SK-N-SH (cell line): Measurements from ENCODE around the gene CKAP4. TPM values are rescaled to one million over a fixed set of nuclear protein-coding genes. Genes with fewer than 3 reads are reported as not detected.

ENCODE experiments used
- CTCF ChIA-PET: fragments of 300-600, 350-600 bp; formaldehyde crosslinking; extraction: SDS; loops from one replicate; lab custom pipeline; 2021; lab: Yijun Ruan, JAX
- POLR2A ChIA-PET: fragments of 350-600 bp; sonication (Branson Sonifier 250); formaldehyde crosslinking; extraction: SDS; loops from one replicate; lab custom pipeline; 2020; ENCODE audit warnings: antibody characterized with exemption, inconsistent platforms; lab: Yijun Ruan, JAX
- DNase-seq: peaks from one replicate; pipeline ENCODE4 v3.0.0; 2012
- H2AFZ ChIP-seq: fragments of 200-600 bp; sonication (generic); 2 replicates; pipeline ENCODE4 v1.8.1; 2016; ENCODE audit warnings: antibody characterized with exemption, mild to moderate bottlenecking, low read depth
- H3F3A ChIP-seq: fragments of 200-600 bp; sonication (generic); replicated peaks from 2 replicates; pipeline ENCODE3; 2016; ENCODE audit warnings: antibody characterized with exemption, mild to moderate bottlenecking; ENCODE audit not compliant: insufficient read depth
- H3K27ac ChIP-seq, 2 experiments: fragments of 200-500 bp in 1 of 2; fragments of 200-600 bp in 1 of 2; sonication (Bioruptor generic) in 1 of 2; sonication (generic), shearing (Covaris generic) in 1 of 2; 2 replicates each; pipeline versions ENCODE4 v1.5.1 to v1.6.1; 2014 to 2016; ENCODE audit warnings: low read depth in 2 of 2, inconsistent platforms in 1 of 2, low read length in 1 of 2, mild to moderate bottlenecking in 1 of 2, mixed read lengths in 1 of 2
- H3K27me3 ChIP-seq: fragments of 200-600 bp; sonication (generic), shearing (Covaris generic); 2 replicates; pipeline ENCODE4 v1.6.1; 2016; ENCODE audit warnings: mixed run types; ENCODE audit not compliant: insufficient read depth
- H3K36me3 ChIP-seq, 2 experiments: fragments of 200-500 bp in 1 of 2; fragments of 200-600 bp in 1 of 2; sonication (Bioruptor generic) in 1 of 2; sonication (generic) in 1 of 2; replicated peaks in 1 of 2; 2 replicates each; pipeline versions ENCODE3 to v1.5.1; 2014 to 2016; ENCODE audit warnings: low read length in 1 of 2, mild to moderate bottlenecking in 1 of 2; ENCODE audit not compliant: insufficient read depth in 2 of 2, control insufficient read depth in 1 of 2
- H3K4me1 ChIP-seq, 2 experiments: fragments of 200-500 bp in 1 of 2; fragments of 200-600 bp in 1 of 2; sonication (Bioruptor generic) in 1 of 2; sonication (generic), shearing (Covaris generic) in 1 of 2; 2 replicates each; pipeline versions ENCODE4 v1.5.1 to v1.6.1; 2014 to 2016; ENCODE audit warnings: low read depth in 1 of 2, low read length in 1 of 2, mixed run types in 1 of 2; ENCODE audit not compliant: insufficient read depth in 2 of 2, control insufficient read depth in 1 of 2
- H3K4me2 ChIP-seq: fragments of 200-600 bp; sonication (generic), shearing (Covaris generic); 2 replicates; pipeline ENCODE4 v1.6.1; 2017; ENCODE audit warnings: mixed run types
- H3K4me3 ChIP-seq, 2 experiments: fragments of 200-500 bp in 1 of 2; fragments of 200-600 bp in 1 of 2; sonication (Bioruptor generic) in 1 of 2; sonication (generic), shearing (Covaris generic) in 1 of 2; 2 replicates each; pipeline versions ENCODE4 v1.5.1 to v1.8.1; 2014 to 2016; ENCODE audit warnings: low read depth in 2 of 2, inconsistent platforms in 1 of 2, low read length in 1 of 2, mild to moderate bottlenecking in 1 of 2, mixed read lengths in 1 of 2, moderate library complexity in 1 of 2
- H3K79me2 ChIP-seq: fragments of 200-600 bp; sonication (generic); 2 replicates; pipeline ENCODE4 v1.8.1; 2017; ENCODE audit warnings: mild to moderate bottlenecking; ENCODE audit not compliant: insufficient read depth
- H3K9ac ChIP-seq: fragments of 200-600 bp; sonication (generic); 2 replicates; pipeline ENCODE4 v1.6.1; 2017; ENCODE audit warnings: mixed run types
- H3K9me2 ChIP-seq: fragments of 200-600 bp; sonication (generic); 2 replicates; pipeline ENCODE4 v1.6.1; 2017; ENCODE audit warnings: mixed run types
- H3K9me3 ChIP-seq: fragments of 200-600 bp; sonication (generic); 2 replicates; pipeline ENCODE4 v1.6.1; 2017; ENCODE audit warnings: mixed run types, mild to moderate bottlenecking, moderate library complexity
- H4K20me1 ChIP-seq: fragments of 200-600 bp; sonication (generic); 2 replicates; pipeline ENCODE4 v1.6.1; 2017; ENCODE audit warnings: mild to moderate bottlenecking, mixed run types; ENCODE audit not compliant: insufficient read depth
- EP300 ChIP-seq, 2 experiments: IDR thresholded peaks; 2 replicates each; pipeline versions ENCODE4 v1.4.0 to v1.6.1; 2012; ENCODE audit warnings: borderline replicate concordance in 1 of 2, low read depth in 1 of 2, low read length in 1 of 2
- EZH2phosphoT487 ChIP-seq: fragments of 200-600 bp; sonication (generic); IDR thresholded peaks from 2 replicates; pipeline ENCODE4 v1.6.1; 2017; ENCODE audit warnings: low read depth, mixed run types, mild to moderate bottlenecking, antibody characterized with exemption, moderate library complexity, borderline replicate concordance
- JUND ChIP-seq: IDR thresholded peaks from 2 replicates; pipeline ENCODE4 v1.4.0; 2012
- NFIC ChIP-seq: IDR thresholded peaks from 2 replicates; pipeline ENCODE4 v1.4.0; 2012; ENCODE audit warnings: borderline replicate concordance
- NRF1 ChIP-seq: IDR thresholded peaks from 2 replicates; pipeline ENCODE4 v1.6.1; 2012; ENCODE audit warnings: low read depth, mild to moderate bottlenecking, low read length
- PBX3 ChIP-seq: IDR thresholded peaks from 2 replicates; pipeline ENCODE4; 2012
- POLR2AphosphoS5 ChIP-seq: IDR thresholded peaks from 2 replicates; pipeline ENCODE4 v1.6.1; 2012; ENCODE audit warnings: low read depth, low read length
- RAD21 ChIP-seq: IDR thresholded peaks from 2 replicates; pipeline ENCODE4 v1.6.1; 2012; ENCODE audit warnings: mild to moderate bottlenecking, low read length
- RFX5 ChIP-seq: IDR thresholded peaks from 2 replicates; pipeline ENCODE4 v1.6.1; 2012; ENCODE audit warnings: mild to moderate bottlenecking, improper control_type of control experiment, low read length
- RXRA ChIP-seq: IDR thresholded peaks from 2 replicates; pipeline ENCODE4 v1.4.0; 2012; ENCODE audit warnings: low read depth, mild to moderate bottlenecking, borderline replicate concordance
- SIN3A ChIP-seq: IDR thresholded peaks from 2 replicates; pipeline ENCODE4 v1.6.1; 2012; ENCODE audit warnings: low read depth, mild to moderate bottlenecking, low read length, moderate library complexity, borderline replicate concordance
- TCF12 ChIP-seq: IDR thresholded peaks from 2 replicates; pipeline ENCODE4 v1.4.0; 2012
- ZBTB33 ChIP-seq: IDR thresholded peaks from 2 replicates; pipeline ENCODE4 v1.4.0; 2012; ENCODE audit warnings: low read depth, borderline replicate concordance
- whole genome bisulfite sequencing: methylation state at CpG from one replicate; pipeline ENCODE4 v1.1.6; 2017; ENCODE audit warnings: low lambda C conversion rate; 5-methylcytosine and 5-hydroxymethylcytosine counted together
- polyA plus RNA-seq, 3 experiments: library from polyadenylated mRNA; depleted of rRNA; stranded (reverse); fragments of >200 nt; gene quantifications; 2 replicates each; pipeline ENCODE4 v1.2.3, GENCODE V29; 2012
- TF ChIP-seq, protein P1 (sequence below): IDR thresholded peaks from 2 replicates; pipeline ENCODE4 v1.4.0; 2012; ENCODE audit warnings: low read depth
- TF ChIP-seq, protein P2 (sequence below): IDR thresholded peaks from 2 replicates; pipeline ENCODE4 v1.6.1; 2012; ENCODE audit warnings: mild to moderate bottlenecking, low read depth, low read length, moderate library complexity

CKAP4 gene
- polyA plus RNA-seq, 1 of the 3 experiments (the other 2 are of a cell fraction) = 113 TPM

DNA sequence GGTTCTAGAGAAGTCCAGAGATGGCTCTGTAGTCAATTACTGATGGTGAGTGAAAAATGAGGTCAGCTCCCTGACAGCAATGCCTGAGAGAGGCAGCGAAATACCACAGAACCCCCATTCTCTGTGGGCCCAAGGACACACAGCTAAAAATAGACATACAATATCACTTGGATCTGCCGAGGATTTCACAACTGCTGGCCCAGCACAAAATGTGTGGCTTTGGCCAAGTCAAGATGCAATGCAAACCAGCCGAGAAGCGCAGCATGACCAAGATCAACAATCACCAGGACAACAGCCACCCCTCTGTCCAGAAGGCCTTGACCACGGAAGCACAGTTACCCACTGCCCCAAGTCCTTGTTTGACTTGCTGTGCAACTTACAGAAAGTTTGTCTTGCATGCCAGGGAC is 52.2 kb downstream of the CKAP4 start:
- Histone ChIP-seq H3K4me1 (peaks cover 0 to 2% of the 10 kb centered on the region in 2 experiments; a peak in 1 of 4 replicates), H3K4me2 (no peak overlapping the region), H2AFZ (no peak overlapping the region), H3K36me3 (no peaks in the 10 kb centered on the region), H4K20me1 (no peaks in the 10 kb centered on the region), H3K9me2 (no peaks in the 10 kb centered on the region), H3K27me3 (no peaks in the 10 kb centered on the region), H3F3A (no peaks in the 10 kb centered on the region), H3K79me2 (no peaks in the 10 kb centered on the region), H3K9me3 (no peaks in the 10 kb centered on the region), H3K27ac (no peak overlapping the region), H3K4me3 (no peak overlapping the region), H3K9ac (no peak overlapping the region)
- POLR2A ChIA-PET = no interaction called here
- no peak for TF ChIP-seq RXRA
- TF ChIP-seq ZBTB33 = no peak
- no peak for TF ChIP-seq POLR2AphosphoS5
- TF ChIP-seq RAD21 = no peak
- no peak for TF ChIP-seq TCF12
- no peak for TF ChIP-seq NRF1
- TF ChIP-seq, protein P1, sequence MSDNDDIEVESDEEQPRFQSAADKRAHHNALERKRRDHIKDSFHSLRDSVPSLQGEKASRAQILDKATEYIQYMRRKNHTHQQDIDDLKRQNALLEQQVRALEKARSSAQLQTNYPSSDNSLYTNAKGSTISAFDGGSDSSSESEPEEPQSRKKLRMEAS = no peak
- no peak for TF ChIP-seq EP300 (IDR thresholded peaks at IDR 0.05; ENCODE audit: borderline replicate concordance in 1 of 2, low read depth in 1 of 2, low read length in 1 of 2)
- TF ChIP-seq SIN3A = no peak
- TF ChIP-seq PBX3 = no peak
- TF ChIP-seq NFIC = no peak
- TF ChIP-seq JUND = no peak
- no peak for TF ChIP-seq EZH2phosphoT487
- TF ChIP-seq, protein P2, sequence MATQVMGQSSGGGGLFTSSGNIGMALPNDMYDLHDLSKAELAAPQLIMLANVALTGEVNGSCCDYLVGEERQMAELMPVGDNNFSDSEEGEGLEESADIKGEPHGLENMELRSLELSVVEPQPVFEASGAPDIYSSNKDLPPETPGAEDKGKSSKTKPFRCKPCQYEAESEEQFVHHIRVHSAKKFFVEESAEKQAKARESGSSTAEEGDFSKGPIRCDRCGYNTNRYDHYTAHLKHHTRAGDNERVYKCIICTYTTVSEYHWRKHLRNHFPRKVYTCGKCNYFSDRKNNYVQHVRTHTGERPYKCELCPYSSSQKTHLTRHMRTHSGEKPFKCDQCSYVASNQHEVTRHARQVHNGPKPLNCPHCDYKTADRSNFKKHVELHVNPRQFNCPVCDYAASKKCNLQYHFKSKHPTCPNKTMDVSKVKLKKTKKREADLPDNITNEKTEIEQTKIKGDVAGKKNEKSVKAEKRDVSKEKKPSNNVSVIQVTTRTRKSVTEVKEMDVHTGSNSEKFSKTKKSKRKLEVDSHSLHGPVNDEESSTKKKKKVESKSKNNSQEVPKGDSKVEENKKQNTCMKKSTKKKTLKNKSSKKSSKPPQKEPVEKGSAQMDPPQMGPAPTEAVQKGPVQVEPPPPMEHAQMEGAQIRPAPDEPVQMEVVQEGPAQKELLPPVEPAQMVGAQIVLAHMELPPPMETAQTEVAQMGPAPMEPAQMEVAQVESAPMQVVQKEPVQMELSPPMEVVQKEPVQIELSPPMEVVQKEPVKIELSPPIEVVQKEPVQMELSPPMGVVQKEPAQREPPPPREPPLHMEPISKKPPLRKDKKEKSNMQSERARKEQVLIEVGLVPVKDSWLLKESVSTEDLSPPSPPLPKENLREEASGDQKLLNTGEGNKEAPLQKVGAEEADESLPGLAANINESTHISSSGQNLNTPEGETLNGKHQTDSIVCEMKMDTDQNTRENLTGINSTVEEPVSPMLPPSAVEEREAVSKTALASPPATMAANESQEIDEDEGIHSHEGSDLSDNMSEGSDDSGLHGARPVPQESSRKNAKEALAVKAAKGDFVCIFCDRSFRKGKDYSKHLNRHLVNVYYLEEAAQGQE = no peak
- TF ChIP-seq RFX5 = no peak
- DNase-seq = no peak
- WGBS = 57% methylated on average over 5 of the region's 5 CpGs
- CTCF ChIA-PET = no interaction called here
